Superior temporal gyrus (tissue), 1 donor: Measurements from ENCODE around the gene ZNF497.
"Not testable (repeated sequence)": the region's sequence is repeated elsewhere in the genome, so short reads cannot be mapped to it uniquely, and the experiment has no call there.

Experiments
- DNase-seq: peaks from one replicate; pipeline ENCODE4 v3.0.0-alpha.2; 2016; ENCODE audit errors: extremely low spot score

ZNF497 gene

DNA sequence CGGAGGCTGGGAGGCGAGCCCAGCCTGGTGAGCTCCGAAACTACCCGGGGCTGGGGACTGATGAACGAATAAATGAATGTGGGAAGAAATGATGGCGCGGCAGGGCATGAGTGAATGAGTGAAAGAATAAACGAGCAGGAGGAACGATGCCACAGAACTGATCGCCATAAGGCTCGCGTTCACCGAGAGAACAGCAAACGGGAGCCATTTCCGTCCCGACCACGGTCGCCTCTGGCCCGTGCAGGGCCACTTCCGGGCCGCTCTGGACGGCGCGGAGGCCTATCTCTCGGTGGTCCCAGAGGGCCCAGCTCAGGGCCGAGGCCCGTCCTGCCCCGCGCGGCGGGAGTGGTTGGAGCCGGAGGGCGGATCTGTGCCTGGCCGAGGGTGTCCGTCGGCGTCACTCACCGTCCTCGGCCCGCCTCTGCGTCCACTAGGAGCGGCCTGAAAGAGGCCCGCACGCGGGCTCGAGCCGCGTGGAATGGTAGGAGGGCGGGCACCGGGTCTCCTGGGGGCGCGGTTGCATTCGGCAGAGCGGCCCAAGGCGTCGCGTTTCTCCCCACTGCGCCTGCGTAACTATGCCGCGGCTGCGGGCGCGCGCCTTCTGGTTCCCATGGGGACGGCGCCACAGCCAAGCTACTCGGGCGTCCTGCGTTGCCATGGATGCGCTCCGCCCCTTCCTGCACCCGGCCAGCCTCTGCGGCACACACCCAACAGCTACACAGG, at the start of gene ZNF497:
Gene ZNF497, minus strand, starts transcription at position 480 of the 723 bp plus-strand sequence. CDS start 5,116 bp downstream, outside the sequence.
- peak; percentile 97 for DNase-seq

DNA sequence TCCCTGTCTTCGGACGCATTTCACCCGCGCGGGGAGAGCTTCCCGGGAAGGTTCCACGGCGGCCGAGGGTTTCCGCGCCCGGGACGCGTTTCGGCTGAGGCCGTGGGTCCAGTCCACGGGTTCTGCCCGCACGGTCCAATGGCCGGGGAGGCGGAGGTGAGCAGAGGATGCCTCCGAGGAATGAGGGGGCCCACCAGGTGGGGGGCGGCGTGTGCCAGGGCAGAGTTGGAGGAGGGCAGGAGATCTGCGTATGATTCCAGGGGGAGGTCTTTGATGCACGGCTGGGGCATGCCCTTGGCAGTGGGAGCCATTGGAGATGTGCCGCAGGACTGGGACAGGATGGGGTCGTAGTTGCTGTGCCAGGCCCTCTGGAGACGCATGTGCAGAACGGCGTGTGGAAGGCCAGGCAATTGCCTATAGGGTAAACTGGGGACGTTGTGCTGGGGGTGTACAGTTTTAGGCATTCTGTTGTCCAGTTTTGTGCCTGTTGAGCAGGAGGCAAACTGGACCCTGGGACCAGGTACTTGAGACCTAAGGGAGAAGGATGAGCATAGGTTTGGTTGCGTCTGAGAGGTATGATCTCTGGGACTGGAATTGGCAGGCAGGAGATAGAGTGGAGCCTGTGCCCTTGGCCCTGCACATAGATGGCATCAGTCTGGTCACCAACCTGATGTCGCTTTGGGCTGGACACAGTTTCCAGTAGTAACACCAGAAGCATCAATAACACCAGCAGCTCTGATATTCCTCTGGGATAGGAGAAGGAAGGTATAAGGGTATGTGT, 46.6 kb upstream of the ZNF497 start:
- DNase-seq: no peak

DNA sequence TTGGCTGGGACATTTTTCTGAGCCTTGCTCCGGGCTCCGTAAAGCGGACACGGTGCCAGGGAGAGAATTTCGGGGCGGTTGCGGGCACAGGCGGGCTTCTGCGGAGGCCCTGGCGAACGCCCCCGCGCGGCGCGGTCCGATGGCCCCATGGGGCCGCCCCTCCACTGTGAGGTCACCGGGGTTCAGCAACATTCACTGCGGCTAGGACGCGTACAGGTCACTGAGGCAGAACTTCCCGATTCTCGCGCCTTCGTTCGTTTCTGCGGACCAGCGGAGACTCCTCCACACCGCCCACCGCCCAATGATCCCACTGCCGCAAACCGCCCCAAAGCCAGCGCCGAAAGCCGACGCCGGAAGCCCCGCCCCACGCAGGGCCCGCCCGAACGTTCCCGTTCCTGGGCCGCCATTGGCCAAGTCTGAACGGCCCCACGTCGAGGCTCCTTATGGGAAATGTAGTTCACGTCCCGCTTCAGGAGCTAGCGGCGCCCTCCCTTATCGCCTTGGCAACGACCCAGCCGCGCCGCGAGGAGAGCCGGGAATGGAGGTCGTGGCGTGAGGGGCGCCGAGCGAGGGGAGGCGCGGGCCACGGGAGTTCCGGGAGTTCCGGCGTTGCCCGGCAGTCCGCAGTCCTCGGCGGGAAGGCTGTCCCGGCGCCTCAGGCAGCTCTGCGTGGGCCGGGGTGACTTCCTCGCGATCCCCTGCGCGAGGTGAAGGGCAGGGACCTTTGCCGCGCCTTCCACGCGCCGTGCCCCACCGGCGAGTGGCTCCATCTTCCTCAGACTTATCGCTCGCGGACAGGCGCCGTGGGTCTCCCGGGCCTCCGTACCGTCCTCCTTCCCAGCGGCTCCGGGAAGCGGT, 45.8 kb upstream of the ZNF497 start, which contains the start of gene ZNF584:
Gene ZNF584, plus strand, starts transcription at position 498 of the 858 bp plus-strand sequence. CDS start 499 bp downstream, outside the sequence.
- DNase-seq: peak; percentile 98

DNA sequence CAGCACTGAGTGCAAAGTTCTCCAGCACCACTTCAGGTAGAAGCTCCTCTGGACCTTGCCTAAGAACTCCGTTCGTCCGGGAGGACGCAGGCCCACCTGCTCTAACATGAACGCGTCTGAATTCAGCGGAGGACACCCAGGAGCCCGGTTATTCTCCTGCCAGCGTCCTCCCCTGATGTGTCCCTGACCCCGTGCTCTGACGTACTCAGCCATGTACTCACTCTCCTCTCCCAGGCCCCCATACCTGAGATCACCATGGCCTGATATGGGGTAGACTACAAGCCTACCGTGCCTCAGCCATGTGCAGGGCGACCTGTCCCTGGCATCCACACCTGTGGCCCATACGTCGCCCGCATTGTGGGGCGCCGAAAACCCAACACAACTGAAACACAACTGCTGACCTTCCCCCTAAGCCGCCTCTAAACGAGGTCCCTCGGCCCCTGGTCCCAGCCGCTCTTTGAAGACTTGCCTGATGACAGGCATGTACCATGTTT, 45.2 kb upstream of the ZNF497 start:
- DNase-seq: no peak

DNA sequence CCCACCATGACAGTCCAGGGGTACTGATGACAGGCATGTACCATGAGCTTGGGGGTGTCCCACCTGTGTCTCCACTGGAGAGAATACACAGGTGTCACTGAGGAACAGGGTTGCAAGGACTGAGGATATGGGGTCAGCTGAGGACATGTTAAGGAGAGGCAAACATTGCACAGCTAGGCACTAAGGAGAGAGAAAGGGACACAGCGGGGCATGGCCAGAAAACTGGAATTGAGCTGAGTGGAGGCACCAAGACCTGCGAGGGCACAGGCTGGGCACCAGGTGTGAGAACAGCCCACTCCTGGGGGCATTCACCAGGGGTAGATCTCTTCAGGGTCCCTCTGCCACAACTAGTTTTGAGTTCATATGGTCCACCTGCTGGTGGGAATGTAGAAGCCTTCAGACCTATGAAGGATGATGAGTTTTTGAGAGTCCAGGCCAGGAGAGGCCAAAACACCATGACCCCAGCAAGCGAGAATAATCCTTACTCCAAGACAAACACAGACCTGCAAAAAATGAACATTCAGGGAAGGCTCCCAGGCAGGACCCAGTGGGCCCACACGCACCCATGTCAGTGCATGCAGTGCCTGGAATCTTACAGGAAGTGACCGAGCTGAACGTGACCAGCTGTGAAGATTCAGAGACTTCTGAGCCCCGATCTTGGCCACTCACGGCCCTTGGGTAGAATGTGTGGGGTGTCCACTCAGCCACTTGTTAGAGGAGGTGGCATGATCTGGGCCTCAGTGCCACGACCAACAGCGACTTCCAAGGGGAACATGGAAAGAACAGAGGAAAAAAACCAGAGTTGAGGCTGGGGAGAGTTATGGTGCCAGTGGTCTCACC, 44.5 kb upstream of the ZNF497 start:
- DNase-seq: no peak

DNA sequence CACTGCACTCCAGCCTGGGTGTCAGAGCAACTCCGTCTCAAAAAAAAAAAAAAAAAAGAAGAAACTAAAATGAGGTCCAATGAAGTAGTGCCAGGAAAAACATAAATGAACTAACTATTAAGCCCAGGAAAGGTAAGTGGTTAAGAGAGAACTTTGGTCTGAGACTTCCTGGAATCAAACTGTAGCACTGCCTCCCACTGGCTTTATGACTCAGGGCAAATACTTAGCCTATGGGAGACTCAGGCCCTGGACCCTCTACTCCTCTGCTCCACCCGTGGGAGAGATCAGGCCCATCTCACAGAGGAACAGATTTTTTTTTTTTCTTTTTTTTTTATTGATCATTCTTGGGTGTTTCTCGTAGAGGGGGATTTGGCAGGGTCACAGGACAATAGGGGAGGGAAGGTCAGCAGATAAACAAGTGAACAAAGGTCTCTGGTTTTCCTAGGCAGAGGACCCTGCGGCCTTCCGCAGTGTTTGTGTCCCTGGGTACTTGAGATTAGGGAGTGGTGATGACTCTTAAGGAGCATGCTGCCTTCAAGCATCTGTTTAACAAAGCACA, 41.4 kb upstream of the ZNF497 start:
- DNase-seq: not testable (repeated sequence)

DNA sequence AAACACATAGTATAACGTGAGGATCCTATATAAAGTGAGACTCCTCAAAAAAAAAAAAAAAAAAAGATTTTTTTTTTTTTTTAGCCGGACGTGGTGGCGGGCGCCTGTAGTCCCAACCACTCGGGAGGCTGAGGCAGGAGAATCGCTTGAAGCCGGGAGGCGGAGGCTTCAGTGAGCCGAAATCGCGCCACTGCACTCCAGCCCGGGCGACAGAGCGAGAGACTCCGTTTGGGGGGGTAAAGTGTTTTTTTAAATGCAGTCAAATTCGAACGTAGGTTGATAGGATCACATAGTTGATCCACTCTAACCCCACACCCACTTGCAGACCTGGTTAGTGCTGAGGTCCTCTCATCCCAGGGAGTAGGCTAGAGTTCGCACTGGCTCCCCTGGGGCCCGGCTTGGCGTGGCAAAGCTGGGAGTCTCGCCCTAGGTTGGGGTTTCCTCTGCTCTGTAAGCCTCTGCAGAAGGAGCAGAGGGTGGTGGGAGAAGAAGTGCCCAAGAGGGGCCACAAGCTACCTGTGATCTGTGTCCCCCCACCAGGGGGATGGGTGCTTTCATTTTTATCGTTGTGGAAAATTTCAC, 39.4 kb upstream of the ZNF497 start:
- DNase-seq: no peak

DNA sequence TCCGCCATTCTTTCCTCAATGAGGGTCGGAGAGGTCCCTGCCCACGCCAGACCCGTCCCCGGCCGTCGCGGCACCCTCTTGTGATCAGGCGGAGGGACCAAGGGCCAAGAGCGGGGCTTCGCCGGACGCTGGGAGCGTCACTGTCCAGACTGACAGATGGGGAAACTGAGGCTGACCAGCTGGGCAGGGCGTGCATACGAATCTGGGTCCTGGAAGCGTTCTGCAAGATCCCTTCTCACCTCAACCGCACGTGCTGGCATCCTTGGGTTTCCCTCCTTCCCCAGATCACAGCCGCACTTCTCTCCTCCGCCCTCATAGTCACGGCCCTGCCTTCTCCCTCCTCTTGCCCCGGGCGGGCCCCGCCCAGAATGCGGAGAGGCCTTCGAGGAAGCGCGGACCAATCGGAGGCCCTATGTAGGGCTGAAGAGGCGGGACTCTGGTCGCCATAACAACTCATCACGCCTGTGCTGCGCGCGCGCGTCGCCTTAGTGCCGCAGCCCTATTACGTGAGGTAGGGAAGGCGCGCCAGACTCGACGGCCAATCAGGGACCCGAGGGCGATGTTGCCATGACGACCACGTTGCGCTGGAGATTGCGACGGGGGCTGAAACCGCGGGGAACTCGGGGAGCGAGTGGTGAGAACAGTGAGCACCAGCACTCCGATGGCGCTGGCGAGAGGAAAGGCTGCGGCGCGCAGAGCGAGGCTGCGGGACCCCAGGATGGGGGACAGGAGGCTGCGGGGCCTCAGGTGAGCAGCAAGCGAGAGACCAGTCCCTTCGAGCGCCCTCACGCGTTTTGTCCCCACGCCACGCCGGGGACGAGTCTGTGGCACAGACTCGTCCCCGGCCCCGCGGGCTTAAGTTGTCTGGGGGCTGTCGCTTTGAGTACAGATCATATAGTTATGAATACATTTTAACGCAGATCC, 38.6 kb upstream of the ZNF497 start:
- peak; percentile 99 for DNase-seq

DNA sequence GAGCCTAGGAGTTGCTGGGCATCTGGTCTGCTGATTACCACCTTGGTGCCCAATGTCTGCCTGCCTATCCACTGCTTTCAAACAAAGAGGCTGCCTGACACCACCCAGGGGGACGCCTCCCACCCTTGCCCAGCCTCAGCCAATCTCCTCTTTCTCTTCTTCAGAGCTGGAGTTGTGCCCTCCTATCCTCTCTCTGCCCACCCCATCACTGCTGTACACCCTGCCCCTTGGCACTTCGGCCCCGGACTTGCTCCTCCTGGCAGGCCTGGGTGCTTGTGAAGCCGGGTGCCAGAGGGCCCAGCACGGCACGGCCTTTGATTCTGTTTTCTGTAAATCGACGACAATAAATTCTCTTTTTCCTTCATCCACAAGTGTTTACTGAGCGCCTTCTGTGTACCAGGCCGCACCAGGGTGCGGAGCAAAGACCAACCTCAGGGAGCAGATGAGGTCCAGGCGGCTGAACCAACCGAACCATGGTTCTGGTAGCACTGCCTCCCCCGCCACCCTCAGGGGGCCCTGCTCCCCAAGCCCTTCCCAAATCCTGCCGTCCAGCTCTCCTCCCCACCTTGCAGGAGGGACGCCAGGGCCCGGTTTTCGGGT, 37.9 kb upstream of the ZNF497 start:
- peak; percentile 37 for DNase-seq

DNA sequence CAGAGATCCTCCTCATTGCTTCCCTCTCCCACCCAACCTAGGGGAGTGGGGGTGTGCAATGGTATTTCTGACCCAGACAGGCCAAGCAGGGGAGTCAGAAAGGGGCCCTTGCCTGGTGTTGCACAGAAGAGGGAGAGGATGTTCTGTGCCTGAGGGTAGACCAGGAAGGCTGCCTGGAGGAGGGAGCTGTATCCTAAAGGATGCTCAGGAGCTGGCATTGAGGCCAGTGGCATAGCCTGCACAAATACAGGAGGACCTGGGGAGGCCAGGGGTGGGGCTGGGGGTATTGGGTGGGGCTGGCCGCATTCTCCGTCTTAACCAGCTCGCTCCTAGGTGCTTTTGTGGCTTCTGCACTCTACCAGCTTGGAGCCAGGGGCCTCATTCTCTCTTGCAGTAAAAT, 37.4 kb upstream of the ZNF497 start:
- no peak for DNase-seq

DNA sequence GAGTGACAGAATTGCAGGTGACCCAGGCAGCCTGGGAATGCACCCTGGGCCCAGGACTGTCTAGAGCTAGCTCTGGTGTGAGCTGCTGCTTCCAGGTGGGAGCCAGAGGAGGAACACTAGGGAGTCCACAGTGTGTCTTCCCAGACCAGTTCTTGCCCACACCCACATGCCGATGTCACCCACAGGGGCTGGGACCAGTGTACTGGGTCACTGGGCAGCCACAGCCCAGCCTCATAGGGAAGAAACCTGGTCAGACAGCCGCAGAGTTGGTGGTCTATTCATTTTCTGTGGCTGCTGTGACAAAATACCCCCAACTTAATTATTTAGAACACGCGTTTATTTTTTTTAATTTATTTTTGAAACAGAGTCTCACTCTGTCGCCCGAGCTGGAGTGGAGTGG, 36.0 kb upstream of the ZNF497 start:
- no peak for DNase-seq

DNA sequence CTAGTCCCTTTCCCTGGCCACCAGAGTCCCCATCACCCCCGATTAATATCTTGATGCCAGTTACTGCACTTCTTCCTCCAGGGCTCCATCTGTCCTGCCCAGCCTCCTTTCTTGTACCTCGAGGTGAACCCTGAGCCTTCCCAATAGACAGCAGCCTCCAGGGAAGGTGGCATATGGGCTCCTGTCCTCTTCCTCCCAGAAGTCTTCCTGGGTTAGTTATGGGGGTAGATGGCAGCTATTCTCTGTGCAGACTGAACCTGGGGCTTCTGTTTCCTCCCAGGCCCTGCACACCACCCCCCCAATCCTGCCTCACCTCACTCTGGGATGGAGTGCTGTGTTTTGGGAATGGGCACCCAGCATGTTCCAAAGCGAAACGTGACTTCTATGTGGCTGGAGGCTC, 35.5 kb upstream of the ZNF497 start:
- no peak for DNase-seq

DNA sequence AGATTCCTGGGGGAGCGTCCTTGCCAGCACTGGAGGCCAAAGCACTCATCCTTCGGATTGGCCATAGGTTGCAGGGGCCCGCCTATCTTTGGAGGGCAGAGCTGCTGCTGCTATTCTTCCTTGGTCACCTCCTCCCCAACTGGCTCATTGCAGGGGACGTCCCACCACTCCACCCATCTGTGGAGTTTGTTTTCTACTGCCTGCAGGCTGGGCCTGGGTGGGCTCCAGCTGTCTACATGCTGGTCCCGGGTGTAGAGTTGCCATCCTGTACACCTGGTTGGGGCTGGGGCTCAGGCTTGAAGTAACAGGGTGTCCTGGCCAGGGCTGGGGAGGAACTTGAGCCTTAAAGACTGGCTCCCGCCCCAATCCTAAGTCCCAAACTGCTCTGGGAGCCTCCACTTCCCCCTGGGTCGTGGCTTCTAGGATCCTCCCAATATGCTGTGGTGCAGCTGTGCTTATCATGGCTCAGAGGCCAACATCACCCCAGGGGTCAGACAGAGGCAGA, 35.0 kb upstream of the ZNF497 start:
- DNase-seq: no peak

DNA sequence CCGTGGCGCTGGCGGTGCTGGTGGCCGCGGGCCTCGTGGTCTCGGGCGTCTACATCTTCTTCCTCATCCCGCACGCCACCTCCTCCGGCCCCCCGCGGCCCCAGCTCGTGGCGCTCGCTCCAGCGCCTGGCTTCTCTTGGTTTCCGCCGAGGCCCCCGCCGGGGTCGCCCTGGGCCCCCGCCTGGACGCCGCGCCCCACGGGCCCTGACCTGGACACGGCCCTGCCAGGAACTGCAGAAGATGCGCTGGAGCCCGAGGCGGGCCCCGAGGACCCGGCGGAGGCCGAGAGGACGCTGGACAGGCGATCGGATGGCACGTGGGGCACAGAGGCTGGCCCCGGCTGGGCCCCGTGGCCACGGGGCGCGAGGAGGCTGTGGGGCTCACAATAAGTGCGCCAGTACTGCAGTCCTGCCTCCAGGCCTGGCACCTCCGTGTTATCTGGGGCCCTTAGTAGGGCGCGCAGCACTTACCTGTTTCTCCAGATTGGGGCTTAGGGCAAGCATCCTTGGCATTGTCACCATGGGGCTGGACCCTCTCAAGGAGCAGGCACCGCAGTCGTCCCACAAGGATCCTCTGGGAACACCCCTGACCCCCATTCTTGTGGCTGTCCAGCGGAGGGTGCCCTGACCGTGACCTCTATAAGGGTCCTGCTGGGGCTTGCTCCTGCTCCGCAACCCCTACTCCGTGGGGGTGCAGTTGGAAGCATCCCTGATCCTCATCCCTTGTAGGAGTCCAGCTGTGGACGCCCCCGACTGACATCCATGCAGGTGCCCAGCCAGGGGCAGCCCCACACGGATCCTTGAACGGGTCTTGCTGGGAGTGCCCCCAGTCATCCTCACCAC, 34.4 kb upstream of the ZNF497 start:
- DNase-seq: no peak

DNA sequence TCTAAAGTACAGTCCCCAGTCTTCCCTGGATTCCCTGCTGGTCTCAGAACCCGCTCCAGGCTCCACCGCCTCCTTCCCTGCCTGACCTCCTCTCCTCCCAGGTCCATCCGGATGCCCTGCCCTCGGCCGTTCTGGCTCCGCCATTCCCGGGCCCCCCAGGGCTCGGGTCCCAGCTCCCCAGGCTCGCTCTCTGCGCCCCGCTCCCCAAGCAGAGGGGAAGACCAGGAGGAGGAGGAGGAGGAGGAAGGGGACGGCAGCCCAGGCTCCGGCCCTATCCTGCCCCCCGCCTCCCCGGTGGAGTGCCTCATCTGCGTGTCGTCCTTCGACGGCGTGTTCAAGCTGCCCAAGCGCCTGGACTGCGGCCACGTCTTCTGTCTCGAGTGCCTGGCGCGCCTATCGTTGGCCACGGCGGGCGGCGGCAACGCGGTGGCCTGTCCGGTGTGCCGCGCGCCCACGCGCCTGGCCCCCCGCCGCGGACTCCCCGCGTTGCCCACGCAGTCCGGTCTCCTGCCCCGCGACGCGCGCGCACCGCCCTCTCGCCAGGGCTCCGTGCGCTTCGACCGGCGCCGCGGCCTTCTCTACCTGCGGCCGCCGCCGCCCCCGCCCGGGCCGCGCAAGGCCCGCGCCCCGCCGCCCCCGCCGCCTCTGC, 33.6 kb upstream of the ZNF497 start:
- no peak for DNase-seq

DNA sequence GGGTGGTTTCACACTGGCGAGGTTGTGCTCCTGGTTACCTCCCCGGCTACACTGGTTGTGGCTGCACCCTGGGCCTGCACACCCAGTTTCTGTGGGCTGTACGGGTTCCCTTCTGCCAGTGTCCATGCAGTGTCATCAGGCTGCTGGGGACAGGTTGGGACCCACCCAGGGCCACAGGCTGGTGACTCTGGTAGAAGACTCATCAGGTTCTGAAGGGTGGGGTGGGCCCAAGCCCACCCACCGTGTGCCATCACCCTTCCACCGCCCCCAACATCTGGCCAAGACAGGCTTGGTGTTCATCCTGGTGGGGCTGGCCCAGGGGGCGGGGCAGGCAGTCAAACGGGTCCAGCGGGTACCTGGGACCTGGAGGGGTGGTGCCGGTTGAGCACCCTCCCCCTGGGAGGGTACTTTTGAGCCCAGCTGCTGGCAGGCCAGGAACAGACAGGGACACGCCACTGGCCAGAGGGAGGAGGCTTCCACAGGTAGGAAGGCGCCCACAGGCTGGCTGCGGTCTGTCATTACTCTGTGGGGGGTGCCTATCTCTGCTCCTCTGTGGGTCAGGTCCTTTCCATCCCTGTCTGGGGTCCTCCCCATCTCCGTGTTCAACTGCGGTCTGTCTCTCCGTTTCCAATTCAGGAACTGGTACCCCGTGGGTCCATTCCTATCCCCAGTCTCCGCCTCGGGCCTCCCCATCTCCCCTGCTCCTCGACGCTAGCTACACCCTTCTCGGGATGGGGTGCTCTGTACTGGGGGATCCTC, 32.8 kb upstream of the ZNF497 start, which contains the start of gene RNF225:
Gene RNF225, plus strand, starts transcription at position 437 of the 759 bp plus-strand sequence. CDS start 434 bp downstream, outside the sequence.
- DNase-seq: no peak
